GM11168 (cell line): ENCODE results near the gene CXCL11.
"Not testable (repeated sequence)": the region's sequence is repeated elsewhere in the genome, so short reads cannot be mapped to it uniquely, and the experiment has no call there.

ENCODE experiments used
- in situ Hi-C: fragments of 300-500 bp; cut with MboI; formaldehyde crosslinking; loops from one replicate; pipeline ENCODE4 v1.12.0; 2022; ENCODE audit warnings: low sequenced_read_pairs; ENCODE audit not compliant: unreplicated experiment

CXCL11 gene

DNA sequence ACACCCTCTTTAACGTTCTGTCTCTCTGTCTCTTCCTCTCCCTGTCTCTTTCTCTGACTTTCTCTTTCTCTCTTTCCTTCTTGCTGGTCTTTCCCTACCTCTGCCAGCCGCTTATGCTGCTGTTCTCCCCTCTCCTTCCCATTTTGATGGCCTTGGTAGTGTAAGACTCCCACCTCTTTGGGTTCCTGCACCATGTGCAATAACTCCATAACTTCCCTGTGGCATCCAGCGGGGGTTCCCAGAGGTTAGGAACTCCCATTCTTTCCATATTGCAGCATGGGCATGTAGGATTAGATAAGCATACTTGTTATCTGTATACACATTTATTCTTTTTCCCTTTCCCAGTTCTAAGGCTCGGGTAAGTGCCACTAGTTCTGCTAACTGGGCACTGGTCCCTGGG lies 8.8 kb upstream of the CXCL11 start:
- in situ Hi-C loops = not testable (repeated sequence)

DNA sequence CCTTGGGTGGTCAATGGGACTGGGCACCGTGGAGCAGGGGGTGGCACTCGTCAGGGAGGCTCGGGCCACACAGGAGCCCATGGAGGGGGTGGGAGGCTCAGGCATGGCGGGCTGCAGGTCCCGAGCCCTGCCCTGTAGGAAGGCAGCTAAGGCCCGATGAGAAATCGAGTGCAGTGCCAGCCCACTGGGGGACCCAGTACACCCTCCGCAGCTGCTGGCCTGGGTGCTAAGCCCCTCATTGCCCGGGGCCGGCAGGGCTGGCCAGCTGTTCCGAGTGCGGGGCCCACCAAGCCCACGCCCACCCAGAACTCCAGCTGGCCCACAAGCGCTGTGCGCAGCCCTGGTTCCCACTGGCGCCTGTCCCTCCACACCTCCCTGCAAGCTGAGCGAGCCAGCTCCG lies 7.4 kb upstream of the CXCL11 start:
- in situ Hi-C loops = not testable (repeated sequence)

DNA sequence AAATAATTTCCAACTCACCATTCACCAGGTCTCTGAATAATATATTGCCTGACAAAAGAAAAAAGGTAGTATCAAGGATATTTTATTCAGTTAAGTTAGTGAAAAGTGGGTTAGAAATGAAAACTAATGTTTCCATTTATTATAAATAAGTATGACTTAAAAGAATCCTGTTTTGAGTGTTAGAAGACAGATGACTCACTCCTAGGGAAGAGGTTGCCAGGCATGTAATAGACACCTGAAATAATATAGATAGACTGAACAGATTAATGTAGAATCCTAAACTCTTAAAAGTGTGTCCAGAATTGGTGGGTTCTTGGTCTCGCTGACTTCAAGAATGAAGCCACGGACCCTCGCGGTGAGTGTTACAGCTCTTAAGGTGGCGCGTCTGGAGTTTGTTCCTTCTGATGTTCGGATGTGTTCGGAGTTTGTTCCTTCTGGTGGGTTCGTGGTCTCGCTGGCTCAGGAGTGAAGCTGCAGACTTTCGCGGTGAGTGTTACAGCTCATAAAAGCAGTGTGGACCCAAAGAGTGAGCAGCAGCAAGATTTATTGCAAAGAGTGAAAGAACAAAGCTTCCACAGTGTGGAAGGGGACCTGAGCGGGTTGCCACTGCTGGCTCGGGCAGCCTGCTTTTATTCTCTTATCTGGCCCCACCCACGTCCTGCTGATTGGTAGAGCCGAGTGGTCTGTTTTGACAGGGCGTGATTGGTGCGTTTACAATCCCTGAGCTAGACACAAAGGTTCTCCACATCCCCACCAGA lies 6.5 kb upstream of the CXCL11 start:
- in situ Hi-C loops = not testable (repeated sequence)

DNA sequence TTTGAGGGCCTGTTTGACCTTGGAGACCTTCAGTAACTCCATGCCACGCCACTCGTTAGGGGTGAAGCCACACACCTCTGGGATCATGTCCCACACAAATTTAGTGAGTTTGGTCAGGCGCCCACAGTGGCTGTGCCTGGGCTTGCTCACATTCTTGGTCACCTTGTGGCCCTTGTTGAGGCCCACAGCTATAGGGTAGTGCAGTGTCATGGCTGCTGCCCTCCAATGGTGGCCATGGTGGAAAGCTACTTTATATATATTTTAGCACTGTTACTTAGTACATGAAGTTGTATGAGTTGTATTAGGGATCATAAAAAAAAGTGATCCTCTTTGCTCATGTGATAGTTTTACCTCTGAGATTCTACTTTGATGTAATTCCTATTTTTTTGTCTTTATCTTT lies 985 bp upstream of the CXCL11 start:
- in situ Hi-C loops = no loop called here

DNA sequence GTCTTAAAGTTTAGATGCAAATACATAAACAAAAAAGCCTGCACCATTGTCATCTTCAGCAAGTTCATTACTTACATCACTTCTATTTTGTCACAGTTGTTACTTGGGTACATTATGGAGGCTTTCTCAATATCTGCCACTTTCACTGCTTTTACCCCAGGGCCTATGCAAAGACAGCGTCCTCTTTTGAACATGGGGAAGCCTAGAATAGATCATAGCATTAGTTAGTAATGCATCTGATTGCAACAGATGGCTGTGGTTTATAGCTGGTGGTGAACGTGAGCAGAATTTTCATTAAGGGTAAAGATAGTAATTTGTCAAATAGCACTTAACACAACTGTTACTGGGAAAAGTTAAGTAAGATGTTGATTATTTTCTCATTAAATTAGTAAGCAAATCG lies 729 bp downstream of the CXCL11 start:
- in situ Hi-C loops = no loop called here

DNA sequence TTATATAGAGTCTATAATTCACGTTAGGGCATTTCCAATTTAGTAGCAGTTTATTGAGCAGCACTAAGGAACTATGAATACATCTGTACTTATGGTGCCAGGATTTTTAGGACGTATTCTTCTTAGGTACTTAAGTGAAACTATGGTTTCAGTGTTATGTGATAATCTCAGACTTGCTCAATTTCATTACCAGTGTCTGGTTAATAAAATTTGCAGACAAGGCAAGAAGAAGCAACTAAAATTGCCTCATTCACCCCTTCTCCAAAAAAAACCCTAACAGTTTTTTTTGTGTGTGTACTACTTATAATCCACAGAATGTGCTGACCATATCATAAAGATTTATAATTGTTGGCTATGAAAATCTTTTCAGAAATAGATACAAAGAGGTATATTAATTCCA lies 6.6 kb downstream of the CXCL11 start:
- in situ Hi-C loops = no loop called here

DNA sequence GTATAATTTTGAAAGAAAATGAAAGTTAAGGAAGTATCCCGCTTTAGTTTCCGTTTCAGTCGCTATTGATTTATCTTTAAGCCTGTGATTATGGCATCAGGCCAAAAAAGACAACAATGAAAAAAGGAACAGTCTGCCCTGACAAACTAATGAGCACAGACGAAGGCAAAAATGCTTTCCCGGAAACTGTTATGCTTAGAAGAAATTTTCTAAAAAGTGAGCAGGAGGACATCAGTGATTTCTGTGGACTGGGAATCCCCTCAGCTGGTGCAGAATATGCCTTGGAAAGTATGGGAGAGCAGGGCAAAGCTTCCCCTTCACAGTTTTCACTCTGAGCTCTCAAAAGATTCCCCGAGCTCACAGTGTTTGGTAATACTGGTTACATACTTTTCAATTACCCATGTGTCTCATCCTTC lies 7.5 kb downstream of the CXCL11 start:
- in situ Hi-C loops = no loop called here

DNA sequence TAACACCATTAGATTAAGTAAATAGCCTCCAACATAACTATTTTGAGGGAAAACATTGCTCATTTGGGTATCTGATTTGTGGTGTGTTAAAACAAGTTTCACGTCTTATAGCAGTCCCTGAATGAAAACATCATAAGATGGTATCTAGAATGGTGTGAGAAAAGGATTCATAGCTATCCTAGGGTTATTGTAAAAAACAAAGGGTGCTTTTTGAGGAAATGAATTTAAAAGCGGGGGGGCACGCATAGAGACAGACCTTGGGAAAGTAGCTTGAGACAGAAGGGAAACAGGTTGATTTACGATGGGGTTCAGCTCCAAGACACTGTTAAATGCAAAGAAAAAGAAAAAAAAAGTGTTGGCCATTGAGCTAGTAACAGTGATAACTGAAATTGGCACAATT lies 11.8 kb downstream of the CXCL11 start:
- in situ Hi-C loops = no loop called here

DNA sequence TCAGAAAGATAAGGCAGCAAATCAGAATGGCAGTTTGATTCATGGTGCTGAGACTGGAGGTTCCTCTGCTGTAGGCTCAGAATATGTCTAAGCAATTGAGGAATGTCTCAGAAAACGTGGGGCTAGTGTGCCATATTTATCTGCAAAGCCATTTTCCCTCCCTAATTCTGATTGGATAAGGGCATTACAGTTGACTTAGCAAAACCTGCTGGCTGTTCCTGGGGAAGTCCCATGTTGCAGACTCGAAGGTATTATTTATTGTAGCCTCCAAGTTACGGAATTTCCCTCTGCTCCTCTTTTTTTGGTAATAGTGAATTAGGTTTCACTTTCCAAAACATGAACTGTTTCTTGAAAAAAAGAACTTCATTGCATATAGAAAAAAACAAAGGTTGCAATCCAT lies 12.5 kb downstream of the CXCL11 start, which contains the start of gene CXCL10:
Gene CXCL10, minus strand, starts transcription at position 109 of the 400 bp plus-strand sequence. Its CDS starts 66 bp downstream, at position 43.
- in situ Hi-C loops = no loop called here

DNA sequence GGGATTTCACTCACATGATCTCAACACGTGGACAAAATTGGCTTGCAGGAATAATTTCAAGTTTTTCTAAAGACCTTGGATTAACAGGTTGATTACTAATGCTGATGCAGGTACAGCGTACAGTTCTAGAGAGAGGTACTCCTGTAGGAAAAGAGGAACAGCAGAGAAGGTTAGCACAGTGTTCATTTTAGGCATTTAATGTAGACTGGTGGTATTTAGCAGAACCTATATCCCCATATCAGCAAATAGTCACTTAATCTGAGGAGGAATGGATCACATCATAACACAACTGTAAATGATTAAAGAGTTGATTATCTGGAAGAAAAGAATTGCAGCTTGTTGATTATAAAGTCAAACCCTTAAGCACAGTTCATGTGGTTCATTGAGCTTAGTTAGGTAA lies 13.2 kb downstream of the CXCL11 start:
- in situ Hi-C loops = no loop called here

DNA sequence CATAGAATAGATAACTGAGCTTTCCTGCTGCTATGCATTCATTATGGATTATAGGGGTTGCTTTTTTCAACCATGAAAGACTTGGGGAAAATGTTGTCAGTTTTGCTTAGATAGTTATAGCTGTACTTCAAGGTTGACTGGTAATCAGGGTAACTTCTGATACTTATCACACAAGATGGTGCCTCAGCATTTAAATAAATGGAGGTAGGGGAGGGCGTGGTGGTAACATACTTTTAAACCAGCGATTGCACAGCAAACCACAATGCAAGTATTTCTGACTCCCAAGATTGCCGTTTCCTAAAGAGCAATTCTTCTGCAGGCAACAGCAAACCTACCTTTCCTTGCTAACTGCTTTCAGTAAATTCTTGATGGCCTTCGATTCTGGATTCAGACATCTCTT lies 13.8 kb downstream of the CXCL11 start:
- in situ Hi-C loops = no loop called here

DNA sequence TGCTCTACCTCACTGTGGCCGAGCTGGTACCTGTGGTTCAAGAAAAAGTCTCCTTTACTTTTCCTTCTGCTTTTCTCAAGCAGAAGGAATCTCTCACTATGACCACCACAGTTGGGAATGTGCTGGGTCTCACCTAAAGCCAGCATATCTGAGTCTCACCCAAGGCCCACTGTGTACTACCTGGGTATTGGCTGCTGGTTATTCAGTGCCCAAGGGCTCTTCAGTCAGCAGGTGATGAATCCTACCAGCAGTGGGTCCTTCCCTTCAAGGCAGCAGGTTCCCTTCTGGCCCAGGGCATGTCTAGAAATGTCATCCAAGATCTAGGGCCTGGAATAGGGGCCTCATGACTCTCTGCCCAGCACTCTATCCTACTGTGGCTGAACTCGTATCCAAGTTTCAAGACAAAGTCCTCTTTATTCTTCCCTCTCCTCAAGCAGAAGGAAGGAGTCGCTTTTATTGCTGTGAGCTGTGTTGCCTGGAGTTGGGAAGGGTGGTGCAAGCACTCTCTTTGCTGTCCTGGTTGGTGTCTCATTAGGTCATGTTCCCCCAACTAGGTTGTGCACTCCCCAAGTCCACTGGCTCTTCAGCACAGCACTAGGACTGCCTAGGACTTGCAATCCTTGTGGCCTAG lies 18.7 kb downstream of the CXCL11 start:
- in situ Hi-C loops = no loop called here

DNA sequence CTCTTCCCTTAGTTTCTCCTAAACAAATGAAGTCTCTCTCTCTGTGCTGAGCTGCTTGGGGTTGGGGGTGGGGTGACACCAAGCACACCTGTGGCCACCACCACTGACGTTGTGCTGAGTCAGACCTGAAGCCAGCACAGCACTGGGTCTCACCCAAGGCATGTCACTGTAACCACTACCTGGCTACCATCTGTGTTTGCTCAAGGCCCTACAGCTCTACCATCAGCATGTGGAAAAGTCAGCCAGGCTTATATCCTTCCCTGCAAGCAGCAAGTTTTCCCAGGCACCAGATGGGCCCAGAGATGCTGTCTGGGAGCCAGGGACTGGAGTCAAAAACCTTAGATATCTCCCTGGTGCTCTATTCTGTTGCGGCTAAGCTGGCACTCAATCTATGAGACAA lies 19.5 kb downstream of the CXCL11 start:
- in situ Hi-C loops = no loop called here

DNA sequence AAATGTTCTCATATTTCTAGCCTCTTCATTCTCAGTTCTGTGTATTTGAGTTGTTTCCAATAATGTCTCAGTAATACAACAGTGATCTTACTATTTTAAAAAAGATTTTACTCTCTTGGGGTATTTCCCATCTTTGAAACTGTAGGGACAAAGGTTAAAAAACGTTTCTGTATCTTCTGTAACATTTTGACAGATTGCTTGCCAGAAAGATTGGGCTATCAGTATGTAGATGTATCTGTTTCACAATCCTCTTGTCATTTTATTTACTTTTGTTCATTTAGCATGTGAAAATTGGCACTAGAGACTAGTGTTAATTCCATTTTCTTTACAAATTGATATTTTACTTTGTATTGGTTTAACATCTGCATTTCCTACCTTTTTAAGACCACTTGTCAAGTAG lies 22.3 kb downstream of the CXCL11 start:
- in situ Hi-C loops = no loop called here

DNA sequence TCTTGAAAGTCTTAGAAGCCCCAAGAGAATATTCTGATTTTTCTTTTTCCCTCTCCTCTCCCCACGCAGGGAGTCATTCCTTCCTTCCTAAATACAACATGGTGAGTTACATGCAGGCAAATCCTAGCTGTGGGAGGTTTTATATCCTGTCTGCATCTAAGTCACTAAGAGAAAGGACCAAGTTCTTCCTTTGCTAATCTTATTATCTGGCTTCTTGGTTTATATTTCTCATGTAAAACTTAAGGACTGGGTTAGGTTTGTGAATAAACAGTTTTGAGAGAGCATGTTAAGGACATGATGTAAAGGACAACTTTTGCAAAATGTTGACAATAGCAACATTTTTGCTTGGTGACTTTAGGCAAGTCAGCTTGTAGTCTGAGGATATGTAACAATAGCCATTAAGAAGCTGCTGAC lies 23.5 kb downstream of the CXCL11 start:
- in situ Hi-C loops = no loop called here

DNA sequence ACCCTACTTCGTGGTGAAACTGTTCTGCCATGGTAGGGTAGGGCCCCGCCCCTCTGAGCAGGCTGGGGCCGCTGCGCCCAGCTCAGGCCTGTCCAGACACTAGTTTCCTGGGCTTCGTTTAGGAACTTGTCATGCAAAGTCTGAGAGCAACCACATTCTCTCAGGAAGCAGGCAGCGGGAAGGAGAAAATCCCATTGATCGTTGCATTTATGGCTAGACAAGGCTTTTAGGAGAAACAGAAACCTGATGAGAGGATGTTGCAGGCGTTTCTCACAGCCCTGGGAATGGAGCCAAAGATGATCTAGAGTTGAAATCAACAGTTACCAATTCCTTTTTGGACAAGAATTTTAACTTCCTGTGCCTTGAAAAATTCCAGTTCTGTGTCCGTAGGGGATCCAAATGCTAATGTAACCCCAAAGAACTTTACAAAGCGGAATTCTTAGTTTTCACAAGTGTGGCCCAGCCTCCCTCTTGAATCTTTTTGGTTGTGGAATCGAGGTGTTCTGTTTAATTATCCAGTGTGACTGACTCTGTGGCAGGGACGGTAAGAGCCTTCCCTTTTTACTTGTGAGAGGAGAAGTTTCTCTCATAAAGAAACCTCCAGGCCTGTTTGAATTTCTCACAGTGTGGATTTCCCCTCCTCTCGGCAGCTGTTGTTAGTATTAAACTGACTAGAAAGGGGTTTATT lies 24.0 kb downstream of the CXCL11 start:
- in situ Hi-C loops = no loop called here

DNA sequence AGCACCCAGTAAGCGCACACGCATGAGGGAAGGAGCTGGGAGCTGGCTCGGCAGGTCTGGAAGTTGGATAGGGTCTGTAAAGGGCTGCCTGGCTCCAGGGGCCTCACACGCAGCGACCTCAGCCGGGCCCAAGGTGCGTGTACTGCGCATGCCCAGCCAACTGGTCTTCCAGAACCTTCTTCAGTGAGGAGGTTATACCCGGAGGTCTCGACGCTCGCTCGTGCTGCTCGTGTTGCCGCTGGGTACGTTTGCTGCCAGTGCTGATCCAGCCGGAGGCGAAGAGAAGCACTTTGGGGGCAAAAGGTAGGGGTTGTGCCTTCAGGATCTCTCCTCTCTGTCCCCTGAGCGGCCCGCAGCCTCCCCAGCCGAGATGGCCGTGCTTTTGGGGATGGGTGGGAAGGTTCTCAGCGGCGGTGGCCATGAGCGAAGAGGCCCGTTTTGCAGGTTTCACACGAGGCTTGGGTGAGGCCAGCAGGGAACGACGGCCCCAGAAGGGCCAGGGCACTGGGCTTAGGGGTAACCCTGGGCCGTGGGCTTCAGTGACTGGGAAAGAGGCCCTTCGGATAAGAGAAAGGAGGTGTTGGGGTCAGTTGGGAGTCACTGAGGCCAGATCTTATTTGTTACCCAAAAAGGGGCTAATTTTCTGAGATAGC lies 24.7 kb downstream of the CXCL11 start:
- in situ Hi-C loops = no loop called here

DNA sequence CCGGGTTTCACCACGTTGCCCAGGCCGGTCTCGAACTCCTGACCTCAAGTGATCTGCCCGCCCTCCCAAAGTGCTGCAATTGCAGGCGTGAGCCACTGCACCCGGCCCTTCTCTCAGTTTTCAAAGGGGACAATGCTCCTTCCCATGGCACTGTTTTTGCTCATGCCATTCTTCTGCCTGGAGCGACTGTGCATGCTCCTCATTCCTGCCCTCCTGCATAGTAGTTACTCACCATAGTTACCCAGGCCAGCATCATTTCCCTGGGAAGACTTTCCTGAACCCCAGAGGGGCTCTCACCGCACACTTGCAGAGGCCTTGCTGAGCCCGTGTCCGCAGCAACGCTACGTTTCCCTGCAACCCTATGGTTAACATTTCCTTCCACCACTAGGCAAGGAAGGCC lies 25.3 kb downstream of the CXCL11 start:
- in situ Hi-C loops = no loop called here

DNA sequence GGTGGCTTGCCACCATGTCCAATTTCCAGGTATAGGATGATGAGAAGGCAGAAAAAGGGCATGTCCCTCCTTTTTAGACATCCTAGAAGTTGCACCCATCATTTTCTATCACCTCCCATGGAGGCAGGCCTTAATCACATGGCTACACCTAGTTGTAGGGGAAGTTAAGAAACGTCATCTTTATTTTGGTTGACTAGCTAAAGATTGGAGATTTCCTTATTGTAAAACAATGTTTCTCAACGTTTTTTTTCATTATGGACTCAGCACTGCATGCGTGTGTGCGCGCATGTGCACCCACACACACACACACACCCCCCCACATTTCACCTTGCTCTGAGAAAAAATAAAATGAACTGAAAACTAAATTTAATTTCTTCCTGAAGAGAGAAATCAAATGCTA lies 26.6 kb downstream of the CXCL11 start:
- in situ Hi-C loops = no loop called here

DNA sequence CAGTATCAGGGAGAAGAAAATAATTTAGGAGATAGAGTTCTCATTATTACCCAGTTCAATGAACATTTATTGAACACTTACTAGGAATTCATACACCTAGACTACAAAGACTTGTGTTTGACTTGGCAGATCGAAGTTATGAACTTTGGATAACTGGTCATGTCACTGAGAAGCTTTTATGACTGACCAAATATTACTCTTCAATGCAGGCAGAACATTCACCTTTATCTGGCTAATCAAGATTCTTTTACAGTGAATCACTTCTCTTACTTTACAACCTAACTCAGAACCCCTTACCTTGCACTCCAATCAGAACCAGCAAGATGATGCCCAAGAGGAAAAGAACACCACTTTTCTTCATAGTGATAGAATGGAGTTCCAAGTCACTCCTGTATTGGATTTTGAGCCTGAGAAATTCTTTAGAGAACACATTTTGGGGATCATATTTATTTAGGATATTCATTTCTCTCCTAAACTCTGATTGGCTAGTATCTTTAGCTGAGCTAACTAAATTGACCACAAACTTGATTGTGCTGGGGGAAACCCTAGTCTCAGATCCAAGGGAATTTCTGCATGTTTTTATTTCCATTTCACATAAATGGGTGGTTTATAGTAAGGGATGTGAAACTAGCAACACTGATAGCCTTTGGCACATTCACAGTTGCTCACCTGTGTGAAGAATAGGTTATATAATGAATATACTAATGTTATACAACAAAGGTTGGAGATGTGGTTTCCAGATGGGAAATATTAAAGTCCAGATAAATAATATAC lies 28.6 kb downstream of the CXCL11 start, which contains the start of gene CXCL9:
Gene CXCL9, minus strand, starts transcription at position 421 of the 774 bp plus-strand sequence. Its CDS starts 60 bp downstream, at position 361.
- in situ Hi-C loops = no loop called here
